ENCODE data around the gene KRT77.

The KRT77 gene

DNA sequence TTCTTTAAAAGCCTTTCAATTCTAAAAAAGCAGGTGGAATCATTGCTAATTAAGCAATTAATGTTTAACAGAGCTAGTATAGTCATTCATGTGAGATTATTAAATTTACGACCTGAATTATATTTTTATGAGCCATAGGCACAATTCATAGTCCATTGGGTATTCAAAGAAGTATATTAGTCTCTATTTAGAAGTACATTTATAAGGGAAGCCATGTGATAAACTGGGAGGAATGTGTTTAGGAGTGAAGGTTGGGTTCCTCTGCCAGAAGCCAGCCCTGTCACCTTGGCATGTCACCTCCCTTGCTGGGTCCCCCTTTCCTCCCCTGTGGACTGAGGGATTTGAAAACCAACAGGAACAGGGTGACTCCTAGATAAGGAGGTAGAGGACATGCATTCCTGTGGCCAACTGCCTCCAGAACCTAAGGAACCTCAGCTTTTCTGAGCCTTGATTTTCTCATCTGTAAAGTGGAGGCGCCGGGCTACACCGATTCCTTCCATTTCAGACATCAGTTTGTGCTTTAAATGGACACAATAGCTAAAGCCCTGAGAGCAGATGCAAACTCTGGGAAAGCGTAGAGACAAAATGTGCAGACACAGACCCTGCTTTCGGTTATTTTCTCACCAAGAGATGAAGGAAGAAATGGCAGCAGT is 45.9 kb downstream of the KRT77 start:
- Mint-ChIP-seq H3K36me3 (ENCODE audit: low read depth) (no peaks in the 10 kb centered on the region), H3K27ac (no peak overlapping the region), H3K27me3 (ENCODE audit: low read depth, poor library complexity) (peaks cover 22% of the 10 kb centered on the region), H3K4me3 (no peak overlapping the region), H3K9me3 (peaks cover under 1% of the 10 kb centered on the region), H3K4me1 (no peaks in the 10 kb centered on the region)
- TF ChIP-seq, protein P1, sequence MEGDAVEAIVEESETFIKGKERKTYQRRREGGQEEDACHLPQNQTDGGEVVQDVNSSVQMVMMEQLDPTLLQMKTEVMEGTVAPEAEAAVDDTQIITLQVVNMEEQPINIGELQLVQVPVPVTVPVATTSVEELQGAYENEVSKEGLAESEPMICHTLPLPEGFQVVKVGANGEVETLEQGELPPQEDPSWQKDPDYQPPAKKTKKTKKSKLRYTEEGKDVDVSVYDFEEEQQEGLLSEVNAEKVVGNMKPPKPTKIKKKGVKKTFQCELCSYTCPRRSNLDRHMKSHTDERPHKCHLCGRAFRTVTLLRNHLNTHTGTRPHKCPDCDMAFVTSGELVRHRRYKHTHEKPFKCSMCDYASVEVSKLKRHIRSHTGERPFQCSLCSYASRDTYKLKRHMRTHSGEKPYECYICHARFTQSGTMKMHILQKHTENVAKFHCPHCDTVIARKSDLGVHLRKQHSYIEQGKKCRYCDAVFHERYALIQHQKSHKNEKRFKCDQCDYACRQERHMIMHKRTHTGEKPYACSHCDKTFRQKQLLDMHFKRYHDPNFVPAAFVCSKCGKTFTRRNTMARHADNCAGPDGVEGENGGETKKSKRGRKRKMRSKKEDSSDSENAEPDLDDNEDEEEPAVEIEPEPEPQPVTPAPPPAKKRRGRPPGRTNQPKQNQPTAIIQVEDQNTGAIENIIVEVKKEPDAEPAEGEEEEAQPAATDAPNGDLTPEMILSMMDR (IDR thresholded peaks at IDR 0.05): no peak
- no peak for DNase-seq

DNA sequence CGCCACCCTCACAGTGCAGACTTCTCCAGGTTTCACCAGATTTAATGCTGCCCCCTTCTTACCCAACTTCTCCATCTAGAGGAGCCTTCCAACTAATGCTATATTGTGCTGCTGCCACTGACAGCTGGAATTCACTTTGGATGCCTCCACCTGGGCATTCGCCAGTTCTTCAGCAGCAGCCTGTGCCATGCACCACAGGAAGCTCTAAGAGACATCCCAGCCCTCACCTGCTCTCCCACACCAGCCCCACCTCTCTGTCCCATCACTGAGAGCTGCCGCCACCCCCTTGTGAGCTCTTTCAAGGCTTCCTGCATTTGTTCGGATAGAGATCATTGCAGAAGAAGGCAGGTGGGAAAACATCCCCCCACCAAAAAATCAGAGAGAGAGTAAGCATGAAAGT is 46.7 kb downstream of the KRT77 start:
- TF ChIP-seq, protein P1 (IDR thresholded peaks at IDR 0.05): no peak
- peaks cover 8% of the 10 kb centered on the region for H3K9me3 Mint-ChIP-seq
- H3K4me1 Mint-ChIP-seq: no peaks in the 10 kb centered on the region
- H3K4me3 Mint-ChIP-seq: no peak overlapping the region
- DNase-seq: no peak
- no peak overlapping the region for H3K27ac Mint-ChIP-seq
- no peaks in the 10 kb centered on the region for H3K36me3 Mint-ChIP-seq (ENCODE audit: low read depth)
- peaks cover 22% of the 10 kb centered on the region for H3K27me3 Mint-ChIP-seq (ENCODE audit: low read depth, poor library complexity)

DNA sequence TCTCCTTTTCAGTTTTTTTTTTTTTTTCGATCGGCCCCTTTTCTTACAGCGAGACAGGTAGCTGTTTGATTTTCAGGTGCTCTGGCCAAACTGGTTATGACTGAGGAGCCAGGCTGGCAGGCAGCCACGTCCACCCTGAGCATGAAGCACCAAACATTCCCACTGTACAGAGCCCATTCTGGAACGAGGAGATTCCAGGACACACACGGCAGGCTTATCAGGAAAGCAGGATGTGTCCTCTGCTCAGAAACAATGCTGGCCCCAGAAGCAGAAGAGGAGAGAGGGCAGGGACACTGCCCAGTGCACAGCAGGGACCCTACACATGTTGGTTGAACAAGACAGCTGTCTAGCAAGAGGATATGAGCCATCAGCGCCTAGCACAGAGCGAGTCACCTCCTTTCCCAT is 47.6 kb downstream of the KRT77 start:
- H3K27ac Mint-ChIP-seq: peak overlapping the region; percentile 2
- no peak for DNase-seq
- peaks cover 1% of the 10 kb centered on the region for H3K4me1 Mint-ChIP-seq
- H3K27me3 Mint-ChIP-seq (ENCODE audit: low read depth, poor library complexity): peaks cover 22% of the 10 kb centered on the region
- peaks cover 11% of the 10 kb centered on the region for H3K9me3 Mint-ChIP-seq
- no peak overlapping the region for H3K4me3 Mint-ChIP-seq
- H3K36me3 Mint-ChIP-seq (ENCODE audit: low read depth): no peaks in the 10 kb centered on the region
- TF ChIP-seq, protein P1 (IDR thresholded peaks at IDR 0.05): no peak

DNA sequence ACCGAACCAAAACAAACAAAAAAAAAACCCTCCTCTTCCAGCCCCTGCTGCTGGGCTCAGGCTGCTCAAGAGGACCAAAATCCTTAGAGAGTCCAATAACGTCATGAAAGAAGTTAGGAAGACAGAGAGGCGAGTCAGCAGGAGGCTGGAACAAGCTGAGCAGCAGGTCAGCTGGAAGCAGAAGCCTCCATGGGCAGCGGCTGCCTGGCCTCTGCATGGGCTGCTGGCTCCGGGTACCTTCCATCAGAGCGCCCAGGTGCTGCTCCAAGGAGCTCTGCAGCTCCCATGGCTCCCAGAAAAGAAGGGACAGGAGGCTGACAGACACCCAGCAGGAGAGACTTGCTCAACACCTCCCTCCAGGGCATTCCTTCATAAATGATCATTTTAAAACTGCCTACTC is 48.1 kb downstream of the KRT77 start:
- Mint-ChIP-seq H3K36me3 (ENCODE audit: low read depth) (no peaks in the 10 kb centered on the region), H3K27ac (no peak overlapping the region), H3K27me3 (ENCODE audit: low read depth, poor library complexity) (peaks cover 22% of the 10 kb centered on the region), H3K9me3 (peaks cover 11% of the 10 kb centered on the region), H3K4me3 (no peak overlapping the region), H3K4me1 (peaks cover 6% of the 10 kb centered on the region)
- no peak for DNase-seq
- TF ChIP-seq, protein P1 (IDR thresholded peaks at IDR 0.05): no peak

DNA sequence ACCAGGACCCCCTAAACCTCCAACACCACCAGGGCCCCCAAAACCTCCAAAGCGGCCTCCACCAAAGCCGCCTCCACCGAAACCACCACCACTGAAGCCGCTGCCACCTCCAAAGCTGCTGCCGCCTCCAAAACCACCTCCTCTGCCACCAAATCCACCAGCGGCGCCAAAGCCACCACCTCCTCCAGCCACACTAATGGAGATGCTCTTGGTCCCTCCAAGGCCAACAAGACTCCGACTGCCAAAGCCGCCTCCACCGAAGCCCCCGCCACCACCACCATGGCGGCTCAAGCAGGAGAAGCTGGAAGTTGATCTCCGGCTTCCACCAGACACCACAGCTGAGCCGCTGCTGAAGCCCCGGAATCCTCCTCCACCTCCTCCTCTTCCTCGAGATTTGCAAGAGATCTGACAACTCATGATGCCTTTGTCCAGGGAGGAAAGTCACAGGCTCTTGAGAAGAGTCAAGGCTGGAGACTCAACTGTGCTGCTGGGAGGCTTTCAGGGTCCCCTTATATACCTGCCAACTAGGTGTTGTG is 51.5 kb downstream of the KRT77 start, which contains the start of gene KRT2:
Gene KRT2 (minus strand): TSS at position 486 of the 536 bp plus-strand sequence. CDS start 69 bp downstream, at position 417.
- no peak for DNase-seq
- TF ChIP-seq, protein P1 (IDR thresholded peaks at IDR 0.05): no peak
- Mint-ChIP-seq H3K36me3 (ENCODE audit: low read depth) (no peaks in the 10 kb centered on the region), H3K4me1 (peaks cover 9% of the 10 kb centered on the region), H3K27ac (no peak within 1 kb of the TSS), H3K4me3 (no peak within 1 kb of the TSS), H3K27me3 (ENCODE audit: low read depth, poor library complexity) (peaks cover 11% of the 10 kb centered on the region), H3K9me3 (peaks cover 11% of the 10 kb centered on the region)
